Measurements from ENCODE around the gene LAMA2. TPM values are rescaled to one million over a fixed set of nuclear protein-coding genes. Genes with fewer than 3 reads are reported as not detected.

The LAMA2 gene
- total and polyA plus RNA-seq, 2 donors (not counting 3 experiments of a cell fraction or from before 2014, with no cell fraction given) = 0.51 to 0.75 TPM

- Histone ChIP-seq H3K79me2 (ENCODE audit: control insufficient read depth, insufficient read depth, low read length) (no peaks in the 10 kb centered on the region), H3K9ac (replicated peaks; ENCODE audit: extremely low read depth, insufficient read depth, low read length) (no peak overlapping the region), H3K27ac (ENCODE audit: insufficient read depth, low read depth, low read length) (no peak overlapping the region), H3K4me1 (ENCODE audit: control insufficient read depth, extremely low read depth, insufficient read depth, low read length) (no peaks in the 10 kb centered on the region), H3K36me3 (ENCODE audit: control insufficient read depth in 2 of 2, extremely low read depth in 1 of 2, insufficient read depth in 2 of 2, low read length in 2 of 2) (peaks cover 0 to 10% of the 10 kb centered on the region in 2 experiments), H3K4me3 (replicated peaks in 1 of 3; ENCODE audit: insufficient read depth in 1 of 3, low read depth in 1 of 3, low read length in 3 of 3) (no peak overlapping the region), H3K27me3 (ENCODE audit: control insufficient read depth in 2 of 2, insufficient read depth in 2 of 2, low read length in 2 of 2) (no peaks in the 10 kb centered on the region), H3K9me1 (replicated peaks; ENCODE audit: control insufficient read depth, extremely low read depth, insufficient read depth, low read length) (no peaks in the 10 kb centered on the region), H2AFZ (ENCODE audit: low read depth, low read length) (no peak overlapping the region), H3K4me2 (ENCODE audit: insufficient read depth, low read length) (no peak overlapping the region), H3K9me3 (replicated peaks; ENCODE audit: control insufficient read depth, insufficient read depth, low read length) (no peaks in the 10 kb centered on the region), H4K20me1 (replicated peaks; ENCODE audit: control insufficient read depth, extremely low read depth, insufficient read depth, low read length) (no peaks in the 10 kb centered on the region)
- intact Hi-C loops (cut with micrococcal nuclease) = no loop called here
- BruUV-seq (replicated peaks) = no TSS peak
- no peak for TF ChIP-seq JUN (IDR thresholded peaks at IDR 0.05; ENCODE audit: borderline replicate concordance, insufficient read depth, insufficient read length, low read depth)
- no peak for TF ChIP-seq MYC (IDR thresholded peaks at IDR 0.05; ENCODE audit: low read depth, low read length)
- no peak for TF ChIP-seq CTCF (IDR thresholded peaks at IDR 0.05; ENCODE audit: extremely low read depth in 1 of 2, insufficient read depth in 1 of 2, low read depth in 1 of 2, low read length in 2 of 2)
- no peak for TF ChIP-seq MAX (IDR thresholded peaks at IDR 0.05; ENCODE audit: insufficient read depth, insufficient read length)
- no peak for TF ChIP-seq EZH2 (IDR thresholded peaks at IDR 0.05; ENCODE audit: borderline replicate concordance, low read depth, low read length, severe bottlenecking)
- TF ChIP-seq POLR2A (IDR thresholded peaks at IDR 0.05; ENCODE audit: low read depth, low read length) = no peak
- no peak for TF ChIP-seq FOS (IDR thresholded peaks at IDR 0.05; ENCODE audit: borderline replicate concordance, insufficient read depth, low read length)
- no peak for TF ChIP-seq POLR2AphosphoS5 (IDR thresholded peaks at IDR 0.05; ENCODE audit: insufficient read depth, low read depth, low read length)
- no peak for TF ChIP-seq GATA2 (IDR thresholded peaks at IDR 0.05; ENCODE audit: insufficient read depth, insufficient read length, low read depth, low read length)
- ChIA-PET CTCF (no interaction called here), POLR2A (no interaction called here)
- DNase-seq (ENCODE audit: low read depth, low spot score) (no peak), FAIRE-seq (no peak)
- dilution Hi-C loops (cut with MboI; ENCODE audit: extremely low pct_ligation_motif_present, low sequenced_read_pairs) = no loop called here
Observed at GRCh38 chr6:129525055-129525454, 642.1 kb downstream of the LAMA2 start.

Data from endothelial cell of umbilical vein (primary cell).